PC-9 (cell line): ENCODE measurements around the gene RADIL. TPM values are rescaled to one million over a fixed set of nuclear protein-coding genes. Genes with fewer than 3 reads are reported as not detected.

ENCODE experiments used
- BruUV-seq: library from RNA; stranded (reverse); fragments of 400-500 nt; replicated peaks from 2 replicates; lab custom pipeline; 2021; lab: Mats Ljungman, UMichigan
- CTCF ChIA-PET: fragments of 300-600 bp; sonication (Branson Sonifier 250); formaldehyde crosslinking; loops from one replicate; lab custom pipeline; 2022; ENCODE audit warnings: antibody characterized with exemption; lab: Charles Lee
- POLR2A ChIA-PET: fragments of 300-600 bp; sonication (Branson Sonifier 250); formaldehyde crosslinking; loops from one replicate; lab custom pipeline; 2022; ENCODE audit warnings: antibody characterized with exemption; ENCODE audit not compliant: unreplicated experiment; lab: Charles Lee
- DNase-seq, 2 experiments: peaks; one replicate each; pipeline versions ENCODE4 v3.0.0 to v3.0.0-alpha.2; 2015 to 2022; ENCODE audit warnings: mixed read lengths in 1 of 2
- H2AFZ ChIP-seq: fragments of 200-600 bp; sonication (generic); 2 replicates; pipeline ENCODE4 v1.8.1; 2017; ENCODE audit warnings: antibody characterized with exemption
- H3F3A ChIP-seq: fragments of 200-600 bp; sonication (generic); 2 replicates; pipeline ENCODE4 v1.8.1; 2017; ENCODE audit warnings: antibody characterized with exemption, mild to moderate bottlenecking, low read depth; ENCODE audit not compliant: insufficient read depth
- H3K27ac ChIP-seq: fragments of 200-600 bp; sonication (generic); 2 replicates; pipeline ENCODE4 v1.6.1; 2016; ENCODE audit warnings: mixed run types
- H3K27me3 ChIP-seq: fragments of 200-600 bp; sonication (generic); 2 replicates; pipeline ENCODE4 v1.6.1; 2016; ENCODE audit warnings: low read depth, mixed run types; ENCODE audit not compliant: insufficient read depth
- H3K36me3 ChIP-seq: fragments of 200-600 bp; sonication (generic); 2 replicates; pipeline ENCODE4 v1.6.1; 2016; ENCODE audit warnings: low read depth, mixed run types
- H3K4me1 ChIP-seq: fragments of 200-600 bp; sonication (generic); replicated peaks from 2 replicates; pipeline ENCODE4 v1.6.1; 2016; ENCODE audit warnings: mixed run types; ENCODE audit not compliant: insufficient read depth
- H3K4me2 ChIP-seq: fragments of 200-600 bp; sonication (generic); 2 replicates; pipeline ENCODE4 v1.6.1; 2017; ENCODE audit warnings: mixed run types
- H3K4me3 ChIP-seq: fragments of 200-600 bp; sonication (generic); 2 replicates; pipeline ENCODE4 v1.6.1; 2016; ENCODE audit warnings: mixed run types
- H3K79me2 ChIP-seq: fragments of 200-600 bp; sonication (generic); 2 replicates; pipeline ENCODE4 v1.6.1; 2017; ENCODE audit warnings: low read depth, mixed run types
- H3K9me2 ChIP-seq: fragments of 200-600 bp; sonication (generic); 2 replicates; pipeline ENCODE4 v1.8.1; 2017; ENCODE audit warnings: mild to moderate bottlenecking; ENCODE audit not compliant: insufficient read depth
- H3K9me3 ChIP-seq: fragments of 200-600 bp; sonication (generic); 2 replicates; pipeline ENCODE4 v1.8.1; 2016; ENCODE audit warnings: low read depth; ENCODE audit not compliant: insufficient read depth
- H4K20me1 ChIP-seq: fragments of 200-600 bp; sonication (generic); 2 replicates; pipeline ENCODE4 v1.8.1; 2017; ENCODE audit not compliant: insufficient read depth
- EZH2 ChIP-seq: fragments of 200-600 bp; sonication (generic); IDR thresholded peaks from 2 replicates; pipeline ENCODE4 v1.8.0; 2017; ENCODE audit warnings: antibody characterized with exemption, low read depth
- intact Hi-C: fragments of 100-400 bp; cut with micrococcal nuclease; formaldehyde crosslinking; loops from one replicate; pipeline ENCODE4 v1.10.0; 2022; ENCODE audit not compliant: unreplicated experiment
- total RNA-seq: library from RNA; stranded (reverse); gene quantifications from 2 replicates; pipeline ENCODE4 v1.2.3, GENCODE V29; 2021
- TF ChIP-seq, protein P1 (sequence below): fragments of 200-600 bp; sonication (generic); conservative IDR thresholded peaks from 2 replicates; pipeline ENCODE4 v1.6.1; 2017; ENCODE audit warnings: mixed run types, antibody characterized with exemption, mild to moderate bottlenecking, moderate library complexity

The RADIL gene
- total RNA-seq, 1 experiment from 2014 or later, result 0.35 TPM

DNA sequence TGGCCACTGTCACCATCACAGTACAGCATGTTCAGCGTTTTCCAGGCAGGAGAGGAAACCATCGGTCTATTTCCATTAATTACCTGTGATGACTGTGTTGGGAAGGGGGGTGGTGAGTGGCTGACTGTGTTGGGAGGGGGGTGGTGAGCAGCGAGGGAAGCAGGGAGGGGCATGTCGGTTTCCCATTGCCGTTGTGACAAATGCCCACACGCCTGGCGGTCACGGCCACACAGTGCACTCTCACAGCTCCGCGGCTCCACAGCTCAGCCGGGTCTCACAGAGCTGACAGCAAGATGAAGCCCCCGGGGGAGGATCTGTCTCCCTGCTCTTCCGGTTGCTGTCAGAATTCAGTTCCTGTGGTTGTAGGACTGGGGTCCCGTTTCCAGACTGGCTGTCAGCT is 69.1 kb downstream of the RADIL start:
- BruUV-seq, result no TSS peak
- Histone ChIP-seq H3K27ac (no peak overlapping the region), H3K9me2 (no peaks in the 10 kb centered on the region), H3K4me3 (no peak overlapping the region), H3K36me3 (no peaks in the 10 kb centered on the region), H3K4me1 (no peaks in the 10 kb centered on the region), H3F3A (no peaks in the 10 kb centered on the region), H3K4me2 (no peak overlapping the region), H3K9me3 (no peaks in the 10 kb centered on the region), H3K27me3 (peaks cover 89% of the 10 kb centered on the region), H4K20me1 (no peaks in the 10 kb centered on the region), H2AFZ (no peak overlapping the region), H3K79me2 (no peaks in the 10 kb centered on the region)
- no peak for DNase-seq
- CTCF ChIA-PET, result no interaction called here
- intact Hi-C loops, result no loop called here
- POLR2A ChIA-PET, result no interaction called here
- TF ChIP-seq, protein P1, sequence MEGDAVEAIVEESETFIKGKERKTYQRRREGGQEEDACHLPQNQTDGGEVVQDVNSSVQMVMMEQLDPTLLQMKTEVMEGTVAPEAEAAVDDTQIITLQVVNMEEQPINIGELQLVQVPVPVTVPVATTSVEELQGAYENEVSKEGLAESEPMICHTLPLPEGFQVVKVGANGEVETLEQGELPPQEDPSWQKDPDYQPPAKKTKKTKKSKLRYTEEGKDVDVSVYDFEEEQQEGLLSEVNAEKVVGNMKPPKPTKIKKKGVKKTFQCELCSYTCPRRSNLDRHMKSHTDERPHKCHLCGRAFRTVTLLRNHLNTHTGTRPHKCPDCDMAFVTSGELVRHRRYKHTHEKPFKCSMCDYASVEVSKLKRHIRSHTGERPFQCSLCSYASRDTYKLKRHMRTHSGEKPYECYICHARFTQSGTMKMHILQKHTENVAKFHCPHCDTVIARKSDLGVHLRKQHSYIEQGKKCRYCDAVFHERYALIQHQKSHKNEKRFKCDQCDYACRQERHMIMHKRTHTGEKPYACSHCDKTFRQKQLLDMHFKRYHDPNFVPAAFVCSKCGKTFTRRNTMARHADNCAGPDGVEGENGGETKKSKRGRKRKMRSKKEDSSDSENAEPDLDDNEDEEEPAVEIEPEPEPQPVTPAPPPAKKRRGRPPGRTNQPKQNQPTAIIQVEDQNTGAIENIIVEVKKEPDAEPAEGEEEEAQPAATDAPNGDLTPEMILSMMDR, result no peak
- no peak for TF ChIP-seq EZH2

- H3K4me1 ChIP-seq, result peaks cover 7% of the 10 kb centered on the region
- DNase-seq, result no peak
- H3K27me3 ChIP-seq, result peaks cover 77% of the 10 kb centered on the region
- H3K4me3 ChIP-seq, result no peak overlapping the region
- H3K79me2 ChIP-seq, result no peaks in the 10 kb centered on the region
- H3K27ac ChIP-seq, result no peak overlapping the region
- H4K20me1 ChIP-seq, result no peaks in the 10 kb centered on the region
- H2AFZ ChIP-seq, result no peak overlapping the region
- H3K9me2 ChIP-seq, result no peaks in the 10 kb centered on the region
- H3K9me3 ChIP-seq, result no peaks in the 10 kb centered on the region
- POLR2A ChIA-PET, result no interaction called here
- peaks cover 12% of the 10 kb centered on the region; the same call in 1 of the 2 replicates for H3F3A ChIP-seq
- TF ChIP-seq, protein P1, result no peak
- no peak for TF ChIP-seq EZH2
- H3K36me3 ChIP-seq, result no peaks in the 10 kb centered on the region
- BruUV-seq, result no TSS peak
- intact Hi-C loops, result no loop called here
- H3K4me2 ChIP-seq, result no peak overlapping the region
- CTCF ChIA-PET, result no interaction called here
Measured at GRCh38 chr7:4809666-4810065, 73.8 kb downstream of the RADIL start.

GRCh38 chr7:4809091-4809591 is 74.4 kb downstream of the RADIL start:
- no peaks in the 10 kb centered on the region for H4K20me1 ChIP-seq
- no peaks in the 10 kb centered on the region for H3K9me3 ChIP-seq
- peaks cover 12% of the 10 kb centered on the region; the same call in 1 of the 2 replicates for H3F3A ChIP-seq
- H3K4me2 ChIP-seq, result no peak overlapping the region
- H3K9me2 ChIP-seq, result no peaks in the 10 kb centered on the region
- BruUV-seq, result no TSS peak
- DNase-seq, result no peak
- TF ChIP-seq EZH2, result no peak
- TF ChIP-seq, protein P1, result no peak
- no peak overlapping the region for H3K27ac ChIP-seq
- H3K4me3 ChIP-seq, result no peak overlapping the region
- no peaks in the 10 kb centered on the region for H3K79me2 ChIP-seq
- H2AFZ ChIP-seq, result no peak overlapping the region
- peaks cover 7% of the 10 kb centered on the region for H3K4me1 ChIP-seq
- intact Hi-C loops, result no loop called here
- POLR2A ChIA-PET, result no interaction called here
- H3K36me3 ChIP-seq, result no peaks in the 10 kb centered on the region
- H3K27me3 ChIP-seq, result peaks cover 72% of the 10 kb centered on the region
- CTCF ChIA-PET, result no interaction called here
